HL-60/S4 treated with retinoic acid at 250 ng/mL for 4 days and 3 days (cell line): ENCODE data around the gene EPHB1.
"Not testable (repeated sequence)": the region's sequence is repeated elsewhere in the genome, so short reads cannot be mapped to it uniquely, and the experiment has no call there.

Experiments
- in situ Hi-C: fragments of 300-500 bp; cut with MboI; formaldehyde crosslinking; loops from 2 replicates; pipeline ENCODE4 v1.7.0; 2022; ENCODE audit warnings: low sequenced_read_pairs

EPHB1 gene

DNA sequence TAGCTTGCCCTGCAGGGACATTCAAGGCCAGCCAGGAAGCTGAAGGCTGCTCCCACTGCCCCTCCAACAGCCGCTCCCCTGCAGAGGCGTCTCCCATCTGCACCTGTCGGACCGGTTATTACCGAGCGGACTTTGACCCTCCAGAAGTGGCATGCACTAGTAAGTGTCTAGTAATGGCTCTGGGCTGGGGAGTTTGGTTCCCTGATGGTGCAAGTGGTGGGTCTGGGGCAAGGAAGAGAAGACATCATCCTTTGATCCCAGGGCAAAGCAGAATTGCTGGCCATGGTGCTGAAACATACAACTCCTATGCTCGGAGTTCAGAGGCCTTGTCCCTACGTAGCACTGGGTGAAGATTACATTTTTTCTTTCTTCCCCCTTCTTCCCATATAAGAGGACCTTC, 311.4 kb downstream of the EPHB1 start:
- in situ Hi-C loops = no loop called here

DNA sequence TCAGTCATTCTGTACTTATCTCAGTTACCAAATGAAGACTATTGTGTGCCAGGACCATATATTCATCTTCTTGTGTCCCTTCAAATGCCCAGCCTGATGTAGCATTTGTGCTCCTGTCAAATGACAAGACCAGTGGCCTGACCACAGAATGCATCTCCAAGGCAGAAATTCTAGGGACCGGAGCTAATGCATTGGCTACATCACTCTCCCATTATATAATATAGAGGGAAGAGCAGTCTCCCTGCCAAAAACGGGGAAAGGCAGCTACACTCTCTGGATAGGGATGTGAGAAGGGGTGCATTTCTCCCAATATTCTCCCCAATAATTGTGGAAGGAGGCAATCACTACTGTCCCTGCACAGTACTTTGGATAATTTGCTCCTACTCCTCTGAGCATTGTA, 312.0 kb downstream of the EPHB1 start:
- in situ Hi-C loops = no loop called here

DNA sequence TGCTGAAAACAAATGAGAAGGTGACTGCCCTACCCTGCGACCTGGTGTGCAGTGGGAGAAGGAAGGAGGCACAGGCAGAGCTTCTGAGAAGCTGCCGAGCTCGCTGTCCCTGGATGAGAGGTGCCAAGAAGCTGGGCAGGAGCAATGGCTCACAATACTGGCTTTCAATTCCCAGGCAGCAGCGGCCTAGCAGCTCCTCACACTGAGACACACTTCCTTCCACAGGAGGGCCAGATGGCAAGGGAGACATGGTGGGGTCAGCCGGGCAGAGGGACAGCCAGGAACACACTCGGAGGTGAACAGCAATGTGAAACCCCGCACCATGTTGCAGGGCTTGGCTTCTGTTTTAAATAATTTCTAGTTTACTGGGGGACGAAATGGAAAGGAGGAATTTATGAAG, 314.6 kb downstream of the EPHB1 start:
- in situ Hi-C loops = no loop called here

DNA sequence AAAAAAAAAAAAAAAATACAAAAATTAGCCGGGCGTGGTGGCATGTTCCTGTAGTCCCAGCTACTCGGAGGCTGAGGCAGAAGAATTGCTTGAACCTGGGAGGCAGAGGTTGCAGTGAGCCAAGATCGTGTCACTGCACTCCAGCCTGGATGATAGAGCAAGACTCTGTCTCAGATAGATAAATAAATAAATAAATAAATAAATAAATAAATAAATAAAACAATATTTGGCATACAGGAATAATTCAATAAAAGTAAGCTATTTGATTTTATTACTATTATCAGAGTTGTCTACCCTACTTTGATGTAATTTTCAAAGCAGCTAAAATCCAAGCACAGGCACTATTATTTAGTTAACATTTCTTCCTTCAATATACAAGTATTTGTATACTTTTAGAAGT, 319.5 kb downstream of the EPHB1 start:
- in situ Hi-C loops = not testable (repeated sequence)

DNA sequence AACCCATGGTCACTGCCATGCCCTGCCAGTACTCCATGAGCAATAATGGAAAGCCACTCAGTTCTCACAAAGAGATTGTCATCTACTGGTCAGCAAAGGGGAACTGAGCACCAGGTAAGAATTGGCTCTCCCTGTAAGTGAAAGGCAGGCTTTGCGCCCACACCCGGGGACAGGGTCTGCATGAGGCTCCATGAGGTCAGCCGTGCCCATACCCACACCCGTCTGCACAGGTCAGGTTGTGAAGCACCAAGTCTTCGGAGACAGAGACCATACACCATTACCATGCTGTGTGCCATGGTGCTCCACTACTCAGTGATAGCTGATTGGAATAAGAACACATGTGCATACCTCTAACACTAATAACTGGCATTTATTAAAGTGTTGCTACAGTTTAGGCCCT, 322.9 kb downstream of the EPHB1 start:
- in situ Hi-C loops = no loop called here

DNA sequence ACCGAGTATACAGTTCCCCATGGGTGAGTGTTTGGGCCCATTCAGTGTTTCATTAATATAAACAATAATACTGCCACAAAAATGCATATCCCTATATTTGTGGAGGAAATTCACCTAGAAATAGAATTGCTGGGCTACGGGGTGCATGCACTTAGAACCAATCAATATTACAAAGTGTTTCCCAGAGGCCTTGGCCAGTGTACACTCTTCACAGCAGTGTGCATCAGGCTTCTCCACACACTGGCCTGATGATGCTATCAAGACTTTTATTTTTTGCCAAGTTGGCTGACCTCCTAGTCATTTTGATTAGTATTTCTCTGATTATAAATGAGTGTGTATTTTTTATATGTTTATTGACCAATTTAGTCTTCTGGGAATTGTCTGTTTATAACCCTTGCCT, 323.7 kb downstream of the EPHB1 start:
- in situ Hi-C loops = no loop called here

DNA sequence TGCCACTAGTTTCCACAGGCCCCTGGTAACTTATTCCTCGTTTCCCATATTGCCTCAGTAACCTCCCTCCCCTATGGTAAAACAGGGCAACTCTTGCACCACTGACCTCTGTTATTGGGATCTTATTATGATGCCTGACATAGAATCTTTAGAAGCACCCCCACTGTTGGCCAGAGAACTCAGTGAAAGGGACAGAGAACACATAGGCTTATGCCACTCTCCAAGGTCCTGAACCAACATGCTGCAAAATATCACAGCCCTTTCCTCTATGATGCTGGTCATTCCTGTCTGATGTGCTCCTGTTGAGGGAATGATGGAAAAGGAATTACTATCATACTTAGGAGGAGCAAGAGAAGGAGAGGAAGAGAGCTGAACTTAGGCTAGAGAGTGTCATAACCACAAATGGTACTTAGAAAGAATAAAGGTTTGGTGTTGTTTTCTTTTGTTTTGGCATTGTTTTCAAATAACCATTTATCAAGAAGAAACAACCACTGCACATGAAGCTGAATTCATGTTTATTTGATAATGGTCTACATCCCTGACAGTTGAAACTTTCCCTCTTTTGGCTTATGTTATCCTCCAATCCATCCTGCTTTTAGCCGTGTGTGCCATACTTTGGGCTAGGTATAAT, 330.2 kb downstream of the EPHB1 start:
- in situ Hi-C loops = no loop called here

DNA sequence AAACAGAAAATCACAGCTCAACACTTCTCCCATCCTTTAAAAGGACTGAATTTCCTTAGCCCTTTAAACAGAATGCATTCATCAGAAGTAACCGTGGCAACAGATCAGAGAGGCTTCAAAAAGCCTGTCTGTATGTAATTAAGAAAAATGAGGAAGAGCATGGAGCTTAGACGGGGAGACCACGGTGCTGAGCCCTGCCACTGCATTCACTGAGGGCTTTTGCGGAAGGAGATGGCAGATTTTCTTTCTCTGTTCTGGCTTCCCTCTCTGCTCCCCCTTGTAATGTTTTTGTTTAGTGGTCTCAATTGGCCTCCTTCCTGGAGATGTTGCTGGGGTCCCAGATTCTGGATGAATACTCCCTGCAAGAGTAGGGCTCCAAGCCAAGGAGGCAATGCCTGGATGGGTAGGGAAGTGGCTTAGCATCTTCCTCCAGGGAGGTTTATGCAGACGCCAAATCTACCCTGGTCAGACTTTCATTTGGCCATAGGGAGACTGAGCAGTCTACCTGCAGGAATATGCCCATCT, 332.9 kb downstream of the EPHB1 start:
- in situ Hi-C loops = no loop called here

DNA sequence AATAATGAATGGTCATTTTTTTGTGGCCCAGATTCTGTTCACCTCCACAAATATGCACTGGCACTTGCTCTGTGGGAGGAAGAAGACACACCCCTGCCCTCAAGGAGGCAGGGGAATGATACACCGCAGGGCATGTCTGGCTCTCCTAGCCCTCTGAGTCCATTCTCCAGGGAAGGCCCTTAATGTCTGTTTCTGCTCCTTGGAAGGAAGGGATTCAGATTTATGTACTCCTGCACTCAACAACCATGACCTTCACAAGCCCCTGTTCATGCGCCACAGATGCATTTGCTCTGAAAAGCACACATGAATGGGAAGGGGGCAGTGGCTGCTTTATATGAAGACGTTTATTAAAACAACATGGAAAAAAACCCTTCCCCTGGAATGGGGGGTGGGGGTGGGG, 333.8 kb downstream of the EPHB1 start:
- in situ Hi-C loops = no loop called here

DNA sequence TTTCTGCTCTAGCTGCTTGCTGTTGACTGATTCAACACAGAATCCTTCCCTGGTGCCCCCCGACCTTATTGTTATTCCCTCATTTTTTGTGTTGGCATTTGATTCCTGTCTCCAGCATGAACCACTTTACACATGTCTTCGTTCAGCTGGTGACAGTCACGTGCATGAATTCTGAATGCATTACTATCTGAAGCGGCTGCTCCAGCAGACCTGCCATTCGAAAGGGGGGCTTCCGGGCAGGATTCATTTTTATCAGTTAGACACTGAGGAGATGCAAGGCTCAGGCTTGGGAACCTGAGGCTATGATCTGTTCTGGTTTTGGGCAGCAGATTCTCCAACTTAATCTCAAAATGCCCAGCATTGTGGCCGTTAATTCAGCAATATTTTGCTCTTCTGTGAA, 336.2 kb downstream of the EPHB1 start:
- in situ Hi-C loops = no loop called here

DNA sequence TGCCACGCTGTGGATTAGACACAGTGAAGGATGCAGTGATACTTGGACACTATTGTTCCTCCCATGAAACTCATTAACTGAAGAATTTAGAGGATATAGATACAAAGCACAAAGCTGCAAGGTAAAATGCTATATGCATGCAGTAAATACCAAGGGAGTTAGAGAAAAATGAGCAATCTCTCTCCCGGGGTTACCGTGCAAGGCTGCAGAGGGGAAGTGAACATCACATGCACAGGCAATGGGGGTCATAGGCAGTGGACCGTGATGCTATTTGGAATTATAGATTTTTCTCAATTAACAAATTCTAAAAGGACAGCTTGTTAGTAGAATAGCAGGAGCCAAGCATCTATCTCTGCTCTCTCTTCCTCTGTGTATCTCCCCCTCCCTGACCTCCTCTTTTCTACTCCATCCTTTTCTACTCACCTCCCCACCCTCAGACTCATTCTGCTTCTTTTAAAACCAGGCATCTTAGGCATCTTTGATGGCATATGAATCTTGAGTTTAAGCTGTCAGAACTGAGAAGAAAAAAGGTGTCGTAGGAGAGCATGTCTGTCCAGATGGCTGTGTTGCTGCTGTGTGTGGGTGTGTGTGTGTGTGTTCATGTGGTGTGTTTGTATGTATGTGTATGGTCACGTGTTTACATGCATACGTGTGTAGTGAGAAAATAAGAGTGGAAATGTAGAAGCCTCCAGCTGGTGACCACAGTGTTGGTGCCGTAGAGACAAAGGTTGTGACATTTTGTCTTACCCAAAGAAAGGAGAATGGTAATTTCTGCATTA, 339.0 kb downstream of the EPHB1 start:
- in situ Hi-C loops = no loop called here

DNA sequence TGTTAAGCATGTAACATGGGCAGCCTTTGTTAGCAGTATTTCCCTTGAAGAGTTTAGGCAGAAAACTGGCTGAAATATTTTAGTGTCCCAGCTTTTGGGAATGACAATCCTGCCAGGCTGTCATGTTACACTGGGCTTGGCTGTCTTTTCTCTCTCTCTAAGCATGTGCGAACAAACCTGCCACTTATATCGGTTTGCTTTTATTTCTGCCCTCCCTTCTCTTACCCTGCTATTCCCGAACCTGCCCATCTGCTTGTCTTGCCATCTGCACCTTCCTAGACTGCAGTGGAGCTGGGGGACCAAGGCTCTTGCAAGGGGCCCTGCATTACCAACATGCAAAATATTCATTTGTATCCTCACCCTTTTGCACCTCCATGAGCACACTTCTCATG, 339.6 kb downstream of the EPHB1 start:
- in situ Hi-C loops = no loop called here

DNA sequence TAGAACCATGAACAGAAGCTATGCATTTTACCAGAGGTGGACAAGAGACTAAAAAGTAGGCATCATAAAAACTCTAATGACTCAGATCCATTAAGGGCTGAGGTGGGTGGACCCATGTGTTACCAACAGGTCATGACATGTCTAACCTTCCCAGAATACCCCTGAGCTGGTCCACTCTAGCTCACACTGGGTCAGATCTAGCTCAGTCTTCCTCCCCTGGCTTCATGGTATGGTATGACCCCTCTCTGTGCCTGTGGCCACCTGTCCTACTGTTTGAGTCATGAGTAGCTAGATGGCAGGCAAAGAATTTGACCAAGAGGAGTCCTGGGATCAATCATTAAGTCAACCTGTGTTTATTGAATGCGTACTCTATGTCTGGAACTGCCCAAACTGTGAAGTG, 340.4 kb downstream of the EPHB1 start:
- in situ Hi-C loops = no loop called here

DNA sequence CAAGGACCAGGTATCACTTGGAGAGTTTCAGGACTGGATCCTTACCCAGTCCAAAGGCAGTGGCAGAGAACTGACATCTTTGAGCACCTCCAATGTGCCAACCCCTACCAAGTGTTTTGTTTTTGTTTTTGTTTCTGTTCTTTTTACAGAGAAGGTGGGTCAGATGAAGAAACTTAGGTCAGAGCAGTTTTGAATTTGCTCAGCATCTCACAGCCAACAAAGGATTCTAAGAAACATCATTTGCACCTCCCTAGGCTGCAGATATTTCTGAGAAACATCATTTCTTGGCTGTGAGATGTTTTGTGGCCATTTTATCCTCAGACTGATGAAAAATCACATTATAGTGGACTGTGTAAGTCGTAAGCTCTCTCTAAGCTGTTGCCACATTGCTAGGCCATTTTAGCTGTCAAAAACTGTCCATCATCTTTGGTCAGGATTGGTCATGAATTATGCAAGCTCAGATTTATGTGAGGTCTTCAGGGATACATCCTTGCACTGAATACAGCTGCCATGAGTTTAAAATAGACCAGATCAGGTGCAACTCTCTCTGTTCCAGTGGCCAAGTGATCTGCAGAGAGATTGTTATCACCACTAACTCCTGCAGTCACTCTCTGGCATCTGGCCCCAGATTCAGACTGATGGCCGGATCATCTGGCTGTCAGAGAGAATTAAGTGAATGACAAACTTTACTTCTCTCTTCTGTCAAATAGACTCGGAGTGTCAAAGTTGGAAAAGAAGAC, 341.5 kb downstream of the EPHB1 start:
- in situ Hi-C loops = no loop called here

DNA sequence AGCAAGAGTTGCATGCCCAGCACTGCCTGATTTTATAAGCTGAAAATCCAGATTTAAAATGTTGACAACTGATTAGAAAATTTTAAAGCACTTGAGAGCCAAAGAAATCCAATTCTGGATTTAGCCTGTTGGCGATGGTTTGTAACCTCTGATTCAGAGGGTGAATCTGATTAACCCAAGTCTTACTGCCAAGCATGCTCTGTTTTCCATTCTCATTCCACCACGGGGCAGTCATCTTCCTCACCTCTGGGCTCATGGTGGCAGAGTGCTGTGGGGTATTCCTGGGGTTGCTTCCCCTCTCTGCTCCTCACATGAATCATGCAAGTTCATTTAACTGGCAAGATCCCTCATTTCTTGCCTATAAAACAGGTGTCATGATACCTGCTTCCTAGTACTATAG, 342.2 kb downstream of the EPHB1 start:
- in situ Hi-C loops = no loop called here

DNA sequence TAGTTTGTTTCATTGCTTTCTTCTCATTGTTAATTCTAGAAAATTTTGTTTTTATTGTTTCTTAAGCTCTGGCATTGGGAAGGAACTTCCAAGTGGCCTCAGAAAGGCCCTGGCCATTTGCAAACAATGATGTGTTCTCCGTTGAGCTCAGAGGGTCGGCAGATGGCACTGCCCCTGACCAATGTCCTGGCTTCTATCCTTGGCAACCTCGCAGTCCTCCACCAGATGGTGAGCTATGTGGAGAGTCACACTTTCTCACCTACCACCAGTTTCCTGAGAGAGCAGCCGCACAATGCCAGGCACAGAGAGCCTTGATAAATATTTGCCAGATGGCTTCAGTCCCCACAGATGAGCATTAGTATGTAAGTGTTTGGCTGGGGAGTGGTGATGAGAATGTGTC, 343.7 kb downstream of the EPHB1 start:
- in situ Hi-C loops = no loop called here

DNA sequence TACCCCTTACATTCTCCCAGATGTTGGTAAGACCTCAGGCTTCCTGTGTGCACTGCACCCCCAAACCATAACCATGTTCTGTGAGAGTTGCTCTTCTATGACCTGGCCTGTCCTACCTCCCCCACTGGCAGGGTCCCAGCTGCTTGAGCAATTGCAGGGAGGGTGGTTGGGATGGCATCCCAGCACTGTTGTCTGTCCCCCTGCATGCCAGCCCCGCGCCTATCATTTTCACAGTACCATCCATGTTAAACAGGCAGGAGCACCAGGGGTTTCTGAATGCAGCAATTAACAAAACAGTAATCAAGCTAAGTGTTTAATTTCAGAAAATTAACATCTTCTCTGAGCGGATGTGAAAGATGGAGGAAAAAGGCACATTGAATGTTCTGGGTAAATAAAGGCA, 345.5 kb downstream of the EPHB1 start:
- in situ Hi-C loops = no loop called here

DNA sequence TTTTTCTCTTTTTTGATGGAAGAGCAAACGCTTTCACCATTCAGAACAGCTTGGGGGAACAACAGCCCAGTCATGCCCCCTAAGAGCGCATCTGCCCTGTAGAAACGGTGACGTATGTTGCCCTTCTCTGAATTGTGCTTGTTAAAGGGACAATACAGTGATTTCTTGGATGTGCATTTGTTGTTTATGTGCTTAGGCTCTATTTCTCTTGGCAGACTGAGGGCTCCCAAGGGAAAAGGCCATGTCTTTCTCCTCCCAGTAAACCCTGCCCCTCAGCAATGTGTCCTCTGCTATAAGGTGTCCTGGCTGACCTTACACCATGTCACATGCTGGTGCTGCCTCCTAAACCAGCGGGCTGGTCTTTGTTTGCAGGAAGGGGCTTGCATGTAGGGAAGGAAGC, 346.1 kb downstream of the EPHB1 start:
- in situ Hi-C loops = no loop called here

DNA sequence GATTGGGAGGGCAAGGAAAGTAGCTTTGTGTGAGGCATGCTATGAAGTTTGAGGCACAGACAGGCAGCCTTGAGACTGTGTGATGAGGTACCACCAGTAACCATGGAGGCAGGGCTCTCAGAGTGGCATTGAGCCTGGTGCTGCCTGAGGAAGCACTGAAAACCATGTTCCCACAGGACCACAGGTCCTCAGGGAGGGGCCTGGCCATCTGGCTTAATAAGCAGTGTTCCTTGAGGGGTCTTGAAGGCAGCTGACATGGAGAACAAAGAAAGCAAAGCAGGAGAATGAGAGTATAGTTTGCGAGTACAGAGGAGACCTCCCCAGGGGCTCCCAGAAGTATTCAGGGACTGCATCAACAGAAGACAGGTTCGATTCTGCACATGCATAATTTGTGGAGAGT, 346.6 kb downstream of the EPHB1 start:
- in situ Hi-C loops = no loop called here

DNA sequence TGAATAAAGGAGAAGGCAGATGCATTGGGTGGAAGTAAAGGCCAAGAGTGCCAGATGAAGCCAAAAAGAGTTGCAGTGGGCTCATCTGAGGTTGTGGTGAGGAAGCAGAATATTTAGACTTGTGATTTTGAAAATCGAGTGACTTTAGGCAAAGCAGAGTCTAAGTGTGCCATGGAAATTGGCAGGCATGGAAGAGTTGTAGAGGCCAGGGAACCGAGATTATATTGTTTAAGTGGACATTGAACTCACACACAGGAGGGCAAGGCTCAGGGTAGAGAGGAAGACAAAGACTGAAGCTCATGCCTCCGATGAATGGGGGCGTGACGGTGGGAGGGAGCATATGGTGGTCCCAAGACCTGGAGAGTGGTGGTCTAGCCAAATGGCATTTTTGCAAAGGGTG, 347.5 kb downstream of the EPHB1 start:
- in situ Hi-C loops = no loop called here

DNA sequence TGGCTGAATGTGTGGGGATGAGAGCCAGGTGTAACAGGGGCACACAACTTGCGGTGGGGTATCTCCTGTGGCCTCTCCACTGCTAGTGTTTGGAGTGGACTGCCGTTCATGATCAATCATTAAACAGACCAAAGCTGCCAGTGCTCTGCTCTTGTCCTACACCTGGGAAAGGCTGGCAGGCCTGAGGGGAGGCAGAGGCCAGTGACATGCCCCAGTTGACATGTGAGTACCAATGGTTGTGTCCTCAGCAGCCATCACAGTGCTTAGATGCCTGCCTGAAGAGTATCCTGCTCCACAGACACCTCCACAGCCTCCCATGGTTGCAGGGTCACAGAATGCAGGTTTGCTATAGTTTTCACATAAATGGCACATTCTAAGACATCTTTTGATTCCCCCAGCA, 348.4 kb downstream of the EPHB1 start:
- in situ Hi-C loops = no loop called here

DNA sequence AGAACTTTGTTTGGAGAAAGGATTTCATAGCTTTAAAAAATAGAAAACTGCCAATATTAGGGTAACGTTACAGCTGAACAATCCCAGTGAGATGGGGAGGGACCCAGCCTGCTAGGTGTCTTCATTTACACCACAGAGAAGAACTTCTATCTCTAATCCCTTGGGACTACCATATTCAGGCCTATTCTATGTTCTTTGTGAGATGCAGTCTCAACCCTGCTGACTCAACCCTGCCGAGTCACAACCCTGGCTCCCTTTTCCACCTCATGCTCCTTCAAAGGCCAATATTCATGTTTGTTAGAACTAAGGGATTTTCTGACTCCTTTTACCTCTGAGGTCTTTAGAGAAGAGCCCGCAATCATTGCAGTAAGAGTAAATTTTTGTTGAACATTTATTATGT, 350.5 kb downstream of the EPHB1 start:
- in situ Hi-C loops = no loop called here
